Colonic mucosa (tissue), 4 donors: Measurements from ENCODE around the gene PHKG2. TPM values are rescaled to one million over a fixed set of nuclear protein-coding genes. Genes with fewer than 3 reads are reported as not detected.

Experiments
- DNase-seq: peaks from one replicate; pipeline ENCODE4 v3.0.0-alpha.2; 2020
- H3K27ac ChIP-seq: fragments of 200-600 bp; one replicate; pipeline ENCODE4 v1.8.0; 2021
- H3K27me3 ChIP-seq: fragments of 200-600 bp; one replicate; pipeline ENCODE4 v1.8.0; 2021
- H3K36me3 ChIP-seq: fragments of 200-600 bp; one replicate; pipeline ENCODE4 v1.8.0; 2021
- H3K4me1 ChIP-seq: fragments of 200-600 bp; one replicate; pipeline ENCODE4 v1.8.0; 2021; ENCODE audit warnings: mild to moderate bottlenecking
- H3K4me3 ChIP-seq: fragments of 200-600 bp; one replicate; pipeline ENCODE4 v1.8.0; 2021
- H3K9ac ChIP-seq, 2 donors: one replicate each; pipeline ENCODE4 v1.7.0; 2013; ENCODE audit warnings: control low read depth in 2 of 2, low read depth in 2 of 2, low read length in 2 of 2
- H3K9me3 ChIP-seq: fragments of 200-600 bp; one replicate; pipeline ENCODE4 v1.8.0; 2021
- CTCF ChIP-seq: fragments of 200-600 bp; IDR thresholded peaks from one replicate; pipeline ENCODE4 v1.8.0; 2022; ENCODE audit warnings: antibody characterized with exemption, mild to moderate bottlenecking
- intact Hi-C: fragments of 100-400 bp; cut with DNase I; formaldehyde crosslinking; loops from one replicate; pipeline ENCODE4 v1.14.1; 2022
- total RNA-seq, 2 donors: library from RNA; stranded (reverse); fragmentation: NEBNext Ultra II Directional in 1 of 2; extraction: Animal tissue kit (Norgen Biotek cat#: 25700) in 1 of 2; gene quantifications; one replicate each; pipeline ENCODE4 v1.2.1, GENCODE V29; 2021
- donor health status: healthy.
- donor health status: DM: no; HTN: no; CAD: no.
- donor health status: DM: no; HTN: no; CAD: no.

The PHKG2 gene
- total RNA-seq, 2 donors from 2014 or later: 33.6 to 47.8 TPM

- no peak for DNase-seq
- no peak overlapping the region for H3K27ac ChIP-seq
- H3K9me3 ChIP-seq: no peaks in the 10 kb centered on the region
- H3K9ac ChIP-seq: no peak overlapping the region
- no peaks in the 10 kb centered on the region for H3K27me3 ChIP-seq
- intact Hi-C loops: no loop called here
- peaks cover 9% of the 10 kb centered on the region for H3K4me1 ChIP-seq
- no peak for TF ChIP-seq CTCF
- H3K36me3 ChIP-seq: peaks cover 7% of the 10 kb centered on the region
- H3K4me3 ChIP-seq: no peak overlapping the region
Observed at GRCh38 chr16:30750876-30751465, 2.7 kb downstream of the PHKG2 start.

GRCh38 chr16:30753596-30753995 lies 5.4 kb downstream of the PHKG2 start:
- intact Hi-C loops: no loop called here
- no peaks in the 10 kb centered on the region for H3K4me1 ChIP-seq
- H3K9me3 ChIP-seq: no peaks in the 10 kb centered on the region
- no peak overlapping the region for H3K27ac ChIP-seq
- no peaks in the 10 kb centered on the region for H3K27me3 ChIP-seq
- no peak for TF ChIP-seq CTCF
- no peak overlapping the region for H3K9ac ChIP-seq
- H3K36me3 ChIP-seq: peaks cover 7% of the 10 kb centered on the region
- DNase-seq: no peak
- H3K4me3 ChIP-seq: no peak overlapping the region

DNA sequence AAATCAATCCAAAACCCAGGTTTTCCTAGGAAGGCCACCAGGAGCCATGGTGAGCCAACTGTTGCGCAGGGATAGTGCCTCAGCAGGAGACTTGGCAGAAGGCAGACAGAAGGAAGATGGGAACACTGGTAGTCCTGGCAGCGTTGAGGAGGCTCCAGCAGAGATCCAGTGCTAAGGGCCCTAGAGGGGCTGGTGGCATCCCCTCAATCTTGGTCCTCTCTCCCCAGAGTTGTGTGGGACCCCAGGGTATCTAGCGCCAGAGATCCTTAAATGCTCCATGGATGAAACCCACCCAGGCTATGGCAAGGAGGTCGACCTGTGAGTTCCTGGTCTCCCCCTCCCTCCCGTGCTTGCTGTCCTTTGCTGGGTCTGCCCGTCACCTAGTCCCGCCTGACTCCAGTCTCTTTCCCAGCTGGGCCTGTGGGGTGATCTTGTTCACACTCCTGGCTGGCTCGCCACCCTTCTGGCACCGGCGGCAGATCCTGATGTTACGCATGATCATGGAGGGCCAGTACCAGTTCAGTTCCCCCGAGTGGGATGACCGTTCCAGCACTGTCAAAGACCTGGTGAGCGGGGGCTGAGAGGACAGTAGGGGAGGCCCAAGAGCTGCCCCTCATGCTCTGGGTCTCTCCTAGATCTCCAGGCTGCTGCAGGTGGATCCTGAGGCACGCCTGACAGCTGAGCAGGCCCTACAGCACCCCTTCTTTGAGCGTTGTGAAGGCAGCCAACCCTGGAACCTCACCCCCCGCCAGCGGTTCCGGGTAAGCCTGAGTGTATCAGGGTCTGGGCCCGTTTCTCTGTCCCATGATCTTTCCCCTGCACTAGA lies 7.9 kb downstream of the PHKG2 start:
- DNase-seq: no peak
- Histone ChIP-seq H3K27me3 (no peaks in the 10 kb centered on the region), H3K9ac (no peak overlapping the region), H3K36me3 (peaks cover 4% of the 10 kb centered on the region), H3K4me3 (no peak overlapping the region), H3K9me3 (no peaks in the 10 kb centered on the region), H3K4me1 (no peaks in the 10 kb centered on the region), H3K27ac (no peak overlapping the region)
- no peak for TF ChIP-seq CTCF
- intact Hi-C loops: loop anchor here (5.0 kb wide), 1 partner anchor 34 kb away; no protein-coding TSS in a partner anchor

DNA sequence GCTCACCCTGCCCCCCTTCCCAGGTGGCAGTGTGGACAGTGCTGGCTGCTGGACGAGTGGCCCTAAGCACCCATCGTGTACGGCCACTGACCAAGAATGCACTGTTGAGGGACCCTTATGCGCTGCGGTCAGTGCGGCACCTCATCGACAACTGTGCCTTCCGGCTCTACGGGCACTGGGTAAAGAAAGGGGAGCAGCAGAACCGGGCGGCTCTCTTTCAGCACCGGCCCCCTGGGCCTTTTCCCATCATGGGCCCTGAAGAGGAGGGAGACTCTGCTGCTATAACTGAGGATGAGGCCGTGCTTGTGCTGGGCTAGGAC lies 8.5 kb downstream of the PHKG2 start:
- Histone ChIP-seq H3K9ac (no peak overlapping the region), H3K4me1 (no peaks in the 10 kb centered on the region), H3K27me3 (no peaks in the 10 kb centered on the region), H3K36me3 (no peaks in the 10 kb centered on the region), H3K9me3 (no peaks in the 10 kb centered on the region), H3K4me3 (no peak overlapping the region), H3K27ac (no peak overlapping the region)
- DNase-seq: no peak
- intact Hi-C loops: loop anchor here (5.0 kb wide), 1 partner anchor 34 kb away; no protein-coding TSS in a partner anchor
- no peak for TF ChIP-seq CTCF

- intact Hi-C loops: loop anchor here (5.0 kb wide), 1 partner anchor 35 kb away; no protein-coding TSS in a partner anchor
- Histone ChIP-seq H3K27ac (no peak overlapping the region), H3K4me1 (no peaks in the 10 kb centered on the region), H3K4me3 (no peak overlapping the region), H3K9me3 (no peaks in the 10 kb centered on the region), H3K9ac (no peak overlapping the region), H3K36me3 (no peaks in the 10 kb centered on the region), H3K27me3 (no peaks in the 10 kb centered on the region)
- no peak for TF ChIP-seq CTCF
- no peak for DNase-seq
Observed at GRCh38 chr16:30757316-30757715, 9.1 kb downstream of the PHKG2 start.
